Measurements from ENCODE around the gene RFX3.
"Not testable (repeated sequence)": the region's sequence is repeated elsewhere in the genome, so short reads cannot be mapped to it uniquely, and the experiment has no call there.

Gene RFX3

GRCh38 chr9:3342159-3342777 lies 183.5 kb downstream of the RFX3 start:
- no peak for DNase-seq

GRCh38 chr9:3337515-3338225 lies 188.1 kb downstream of the RFX3 start:
- no peak for DNase-seq

- no peak for DNase-seq
Observed at GRCh38 chr9:3336951-3337350, 188.8 kb downstream of the RFX3 start.

- no peak for DNase-seq
Observed at GRCh38 chr9:3332802-3333201, 193.0 kb downstream of the RFX3 start.

- peak; percentile 9 to 14 for DNase-seq
Observed at GRCh38 chr9:3331801-3332200, 194.0 kb downstream of the RFX3 start.

- DNase-seq: no peak
Observed at GRCh38 chr9:3330792-3331420, 194.9 kb downstream of the RFX3 start.

GRCh38 chr9:3329361-3329760 lies 196.4 kb downstream of the RFX3 start:
- DNase-seq: no peak

GRCh38 chr9:3323714-3324113 lies 202.1 kb downstream of the RFX3 start:
- no peak for DNase-seq

- DNase-seq: no peak
Observed at GRCh38 chr9:3321186-3321585, 204.6 kb downstream of the RFX3 start.

- DNase-seq: not testable (repeated sequence)
Observed at GRCh38 chr9:3312595-3312994, 213.2 kb downstream of the RFX3 start.

GRCh38 chr9:3308609-3309008 lies 217.2 kb downstream of the RFX3 start:
- no peak for DNase-seq

GRCh38 chr9:3304388-3304787 lies 221.4 kb downstream of the RFX3 start:
- not testable (repeated sequence) for DNase-seq

GRCh38 chr9:3299872-3300271 lies 225.9 kb downstream of the RFX3 start:
- peak; percentile 68 to 69 for DNase-seq

- no peak for DNase-seq
Observed at GRCh38 chr9:3296536-3296935, 229.3 kb downstream of the RFX3 start.

GRCh38 chr9:3292311-3292710 lies 233.5 kb downstream of the RFX3 start:
- DNase-seq: no peak

GRCh38 chr9:3290231-3290840 lies 235.5 kb downstream of the RFX3 start:
- no peak for DNase-seq

GRCh38 chr9:3288686-3289085 lies 237.1 kb downstream of the RFX3 start:
- peak; percentile 50 to 67 for DNase-seq

- DNase-seq: no peak
Observed at GRCh38 chr9:3285365-3286161, 240.2 kb downstream of the RFX3 start.

GRCh38 chr9:3282365-3282764 lies 243.4 kb downstream of the RFX3 start:
- no peak for DNase-seq

- no peak for DNase-seq
Observed at GRCh38 chr9:3281399-3281798, 244.4 kb downstream of the RFX3 start.

- DNase-seq: peak; percentile 39 to 40
Observed at GRCh38 chr9:3277200-3277599, 248.6 kb downstream of the RFX3 start.

- DNase-seq: no peak
Observed at GRCh38 chr9:3271581-3271980, 254.2 kb downstream of the RFX3 start.

GRCh38 chr9:3271157-3271556 lies 254.6 kb downstream of the RFX3 start:
- no peak for DNase-seq
